WTC11 (cell line): Measurements from ENCODE around the gene LYPD1. TPM values are rescaled to one million over a fixed set of nuclear protein-coding genes. Genes with fewer than 3 reads are reported as not detected.
A peak's percentile ranks its signal among the peaks of the same experiment; 100 is the strongest.

Source experiments
- ATAC-seq: fragments of 200-7000 bp; cut with Tn5 transposase; 2 replicates; pipeline ENCODE4 v1.10.0; 2021; ENCODE audit warnings: mild to moderate bottlenecking, moderate library complexity
- CTCF ChIA-PET: fragments of 300-600 bp; sonication (Branson Sonifier 250); formaldehyde crosslinking; loops from one replicate; lab custom pipeline; 2021; ENCODE audit warnings: antibody characterized with exemption; lab: Charles Lee
- POLR2A ChIA-PET: fragments of 350-600 bp; sonication (Branson Sonifier 250); formaldehyde crosslinking; loops from one replicate; lab custom pipeline; 2021; ENCODE audit warnings: antibody characterized with exemption; lab: Charles Lee
- DNase-seq: peaks from one replicate; pipeline ENCODE4 v3.0.0; 2021; ENCODE audit warnings: low spot score
- H3K27ac Mint-ChIP-seq: 2 replicates; pipeline ENCODE4 v1.8.0; 2021; ENCODE audit warnings: mixed read lengths
- H3K27me3 Mint-ChIP-seq: 2 replicates; pipeline ENCODE4 v1.8.0; 2021; ENCODE audit warnings: low read depth, mild to moderate bottlenecking, moderate library complexity, mixed read lengths
- H3K36me3 Mint-ChIP-seq: 2 replicates; pipeline ENCODE4 v1.8.0; 2021; ENCODE audit warnings: mixed read lengths
- H3K4me1 Mint-ChIP-seq: 2 replicates; pipeline ENCODE4 v1.8.0; 2022; ENCODE audit warnings: mixed read lengths
- H3K4me3 Mint-ChIP-seq: 2 replicates; pipeline ENCODE4 v1.8.0; 2021; ENCODE audit warnings: mild to moderate bottlenecking, moderate library complexity, mixed read lengths
- H3K9me3 Mint-ChIP-seq: 2 replicates; pipeline ENCODE4 v1.8.0; 2021; ENCODE audit warnings: mixed read lengths
- CBFB ChIP-seq: sonication (generic); formaldehyde crosslinking; IDR thresholded peaks from 2 replicates; pipeline ENCODE4 v1.8.1; 2022; ENCODE audit warnings: mild to moderate bottlenecking, low read depth, missing genetic modification reagents
- CTCF ChIP-seq: fragments of 200-600 bp; IDR thresholded peaks from 2 replicates; pipeline ENCODE4 v1.8.0; 2022; ENCODE audit warnings: antibody characterized with exemption
- E2F5 ChIP-seq: sonication (generic); formaldehyde crosslinking; IDR thresholded peaks from 2 replicates; pipeline ENCODE4 v1.8.1; 2022; ENCODE audit warnings: mild to moderate bottlenecking, moderate library complexity, missing genetic modification reagents
- EMX1 ChIP-seq: fragments of 250-450 bp; sonication (Bioruptor Pico); IDR thresholded peaks from 2 replicates; pipeline ENCODE4 v1.8.0; 2021; ENCODE audit warnings: mild to moderate bottlenecking
- JAZF1 ChIP-seq: fragments of 250-450 bp; sonication (Bioruptor Pico); IDR thresholded peaks from 2 replicates; pipeline ENCODE4 v1.9.0; 2021; ENCODE audit warnings: moderate library complexity, mild to moderate bottlenecking, inconsistent platforms
- MAX ChIP-seq: sonication (generic); formaldehyde crosslinking; IDR thresholded peaks from 2 replicates; pipeline ENCODE4 v1.8.0; 2022; ENCODE audit warnings: mild to moderate bottlenecking, missing genetic modification reagents
- STAT6 ChIP-seq: sonication (generic); formaldehyde crosslinking; conservative IDR thresholded peaks from 2 replicates; pipeline ENCODE4 v1.8.1; 2023; ENCODE audit warnings: mild to moderate bottlenecking, low read depth, missing genetic modification reagents, moderate library complexity
- TEAD4 ChIP-seq: sonication (generic); formaldehyde crosslinking; IDR thresholded peaks from 2 replicates; pipeline ENCODE4 v1.8.0; 2022; ENCODE audit warnings: mild to moderate bottlenecking, missing genetic modification reagents
- ZNF219 ChIP-seq: sonication (generic); formaldehyde crosslinking; IDR thresholded peaks from 2 replicates; pipeline ENCODE4 v1.8.0; 2023; ENCODE audit warnings: missing genetic modification reagents, mild to moderate bottlenecking, borderline replicate concordance
- ZNF396 ChIP-seq: fragments of 250-450 bp; sonication (Bioruptor Pico); IDR thresholded peaks from 2 replicates; pipeline ENCODE4 v1.8.0; 2021; ENCODE audit warnings: mild to moderate bottlenecking, moderate library complexity, borderline replicate concordance
- ZNF423 ChIP-seq: fragments of 250-450 bp; sonication (Bioruptor Pico); IDR thresholded peaks from 2 replicates; pipeline ENCODE4 v2.1.2; 2022; ENCODE audit warnings: mild to moderate bottlenecking, moderate library complexity
- total RNA-seq: library from RNA; stranded (reverse); gene quantifications from 3 replicates; pipeline ENCODE4 v1.2.3, GENCODE V29; 2021
- TF ChIP-seq, protein P1 (sequence below): sonication (generic); formaldehyde crosslinking; conservative IDR thresholded peaks from 2 replicates; pipeline ENCODE4 v1.8.1; 2022; ENCODE audit warnings: mild to moderate bottlenecking, missing genetic modification reagents
- TF ChIP-seq, protein P2 (sequence below): sonication (generic); formaldehyde crosslinking; IDR thresholded peaks from 2 replicates; pipeline ENCODE4 v1.8.1; 2022; ENCODE audit warnings: low read depth, missing genetic modification reagents, borderline replicate concordance
- TF ChIP-seq, protein P3 (sequence below): sonication (generic); formaldehyde crosslinking; IDR thresholded peaks from 2 replicates; pipeline ENCODE4 v1.8.1; 2023; ENCODE audit warnings: mild to moderate bottlenecking, missing genetic modification reagents, borderline replicate concordance

LYPD1 gene
- total RNA-seq, 1 experiment from 2014 or later: 2.8 TPM

GRCh38 chr2:132671151-132671835, 1.3 kb upstream of the LYPD1 start:
- peak; percentile 26 for ATAC-seq
- Mint-ChIP-seq H3K9me3 (no peaks in the 10 kb centered on the region), H3K27me3 (peaks cover 97% of the 10 kb centered on the region), H3K27ac (no peak overlapping the region), H3K4me1 (peaks cover 21% of the 10 kb centered on the region)
- CTCF ChIA-PET: interaction anchor here (3.1 kb wide), 1 partner anchor 241 kb away, joined by 22 read pairs; no protein-coding TSS in a partner anchor
- TF ChIP-seq, protein P1, sequence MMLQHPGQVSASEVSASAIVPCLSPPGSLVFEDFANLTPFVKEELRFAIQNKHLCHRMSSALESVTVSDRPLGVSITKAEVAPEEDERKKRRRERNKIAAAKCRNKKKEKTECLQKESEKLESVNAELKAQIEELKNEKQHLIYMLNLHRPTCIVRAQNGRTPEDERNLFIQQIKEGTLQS (CRISPR knock-in tag): no peak
- 0 out of 2 replicates have a peak, but pooled peaks have one; percentile 13 for TF ChIP-seq MAX
- TF ChIP-seq, all 79 proteins: peak for 1
- POLR2A ChIA-PET: no interaction called here
- peak; percentile 52 for DNase-seq
- H3K4me3 Mint-ChIP-seq: peak overlapping the region; percentile 82
- H3K36me3 Mint-ChIP-seq: no peaks in the 10 kb centered on the region

- DNase-seq (peak; percentile 36), ATAC-seq (peak; percentile 8)
- POLR2A ChIA-PET: no interaction called here
- no peaks in the 10 kb centered on the region for H3K9me3 Mint-ChIP-seq
- no peaks in the 10 kb centered on the region for H3K36me3 Mint-ChIP-seq
- TF ChIP-seq TEAD4 (no peak), ZNF423 (peak; percentile 21; the same call in 1 of the 2 replicates), STAT6 (CRISPR knock-in tag) (no peak), ZNF396 (CRISPR knock-in tag) (no peak), JAZF1 (no peak), CTCF (no peak), E2F5 (0 out of 2 replicates have a peak, but pooled peaks have one; percentile 15), EMX1 (CRISPR knock-in tag) (no peak), ZNF219 (CRISPR knock-in tag) (no peak), CBFB (CRISPR knock-in tag) (no peak)
- TF ChIP-seq, protein P2, sequence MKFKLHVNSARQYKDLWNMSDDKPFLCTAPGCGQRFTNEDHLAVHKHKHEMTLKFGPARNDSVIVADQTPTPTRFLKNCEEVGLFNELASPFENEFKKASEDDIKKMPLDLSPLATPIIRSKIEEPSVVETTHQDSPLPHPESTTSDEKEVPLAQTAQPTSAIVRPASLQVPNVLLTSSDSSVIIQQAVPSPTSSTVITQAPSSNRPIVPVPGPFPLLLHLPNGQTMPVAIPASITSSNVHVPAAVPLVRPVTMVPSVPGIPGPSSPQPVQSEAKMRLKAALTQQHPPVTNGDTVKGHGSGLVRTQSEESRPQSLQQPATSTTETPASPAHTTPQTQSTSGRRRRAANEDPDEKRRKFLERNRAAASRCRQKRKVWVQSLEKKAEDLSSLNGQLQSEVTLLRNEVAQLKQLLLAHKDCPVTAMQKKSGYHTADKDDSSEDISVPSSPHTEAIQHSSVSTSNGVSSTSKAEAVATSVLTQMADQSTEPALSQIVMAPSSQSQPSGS (CRISPR knock-in tag): no peak
- TF ChIP-seq, protein P3, sequence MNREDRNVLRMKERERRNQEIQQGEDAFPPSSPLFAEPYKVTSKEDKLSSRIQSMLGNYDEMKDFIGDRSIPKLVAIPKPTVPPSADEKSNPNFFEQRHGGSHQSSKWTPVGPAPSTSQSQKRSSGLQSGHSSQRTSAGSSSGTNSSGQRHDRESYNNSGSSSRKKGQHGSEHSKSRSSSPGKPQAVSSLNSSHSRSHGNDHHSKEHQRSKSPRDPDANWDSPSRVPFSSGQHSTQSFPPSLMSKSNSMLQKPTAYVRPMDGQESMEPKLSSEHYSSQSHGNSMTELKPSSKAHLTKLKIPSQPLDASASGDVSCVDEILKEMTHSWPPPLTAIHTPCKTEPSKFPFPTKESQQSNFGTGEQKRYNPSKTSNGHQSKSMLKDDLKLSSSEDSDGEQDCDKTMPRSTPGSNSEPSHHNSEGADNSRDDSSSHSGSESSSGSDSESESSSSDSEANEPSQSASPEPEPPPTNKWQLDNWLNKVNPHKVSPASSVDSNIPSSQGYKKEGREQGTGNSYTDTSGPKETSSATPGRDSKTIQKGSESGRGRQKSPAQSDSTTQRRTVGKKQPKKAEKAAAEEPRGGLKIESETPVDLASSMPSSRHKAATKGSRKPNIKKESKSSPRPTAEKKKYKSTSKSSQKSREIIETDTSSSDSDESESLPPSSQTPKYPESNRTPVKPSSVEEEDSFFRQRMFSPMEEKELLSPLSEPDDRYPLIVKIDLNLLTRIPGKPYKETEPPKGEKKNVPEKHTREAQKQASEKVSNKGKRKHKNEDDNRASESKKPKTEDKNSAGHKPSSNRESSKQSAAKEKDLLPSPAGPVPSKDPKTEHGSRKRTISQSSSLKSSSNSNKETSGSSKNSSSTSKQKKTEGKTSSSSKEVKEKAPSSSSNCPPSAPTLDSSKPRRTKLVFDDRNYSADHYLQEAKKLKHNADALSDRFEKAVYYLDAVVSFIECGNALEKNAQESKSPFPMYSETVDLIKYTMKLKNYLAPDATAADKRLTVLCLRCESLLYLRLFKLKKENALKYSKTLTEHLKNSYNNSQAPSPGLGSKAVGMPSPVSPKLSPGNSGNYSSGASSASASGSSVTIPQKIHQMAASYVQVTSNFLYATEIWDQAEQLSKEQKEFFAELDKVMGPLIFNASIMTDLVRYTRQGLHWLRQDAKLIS: no peak
- CTCF ChIA-PET: interaction anchor here (1.0 to 3.1 kb wide), 4 partner anchors 11 to 241 kb away, joined by 3 to 22 read pairs (median 12); no protein-coding TSS in a partner anchor
- peaks cover 96% of the 10 kb centered on the region for H3K27me3 Mint-ChIP-seq
- no peak overlapping the region for H3K27ac Mint-ChIP-seq
- peaks cover 21% of the 10 kb centered on the region for H3K4me1 Mint-ChIP-seq
- H3K4me3 Mint-ChIP-seq: peak overlapping the region; percentile 82
These were observed 618 bp upstream of the LYPD1 start for GRCh38 chr2:132670496-132671150.
